Measurements from ENCODE around the gene KDM1A. TPM values are rescaled to one million over a fixed set of nuclear protein-coding genes. Genes with fewer than 3 reads are reported as not detected.
A peak's percentile ranks its signal among the peaks of the same experiment; 100 is the strongest.

Gene KDM1A
- polyA plus RNA-seq, 1 donor (not counting 4 experiments of a cell fraction or from before 2014, with no cell fraction given) = 84.8 TPM

GRCh38 chr1:23057301-23057700 lies 38.0 kb downstream of the KDM1A start:
- Histone ChIP-seq H3K4me3 (ENCODE audit: control insufficient read depth in 2 of 3, extremely low read depth in 1 of 3, insufficient read depth in 2 of 3, low read depth in 1 of 3, low read length in 3 of 3) (no peak overlapping the region), H3K79me2 (ENCODE audit: control insufficient read depth, insufficient read depth, low read length) (no peaks in the 10 kb centered on the region), H2AFZ (ENCODE audit: control insufficient read depth, low read length) (no peak overlapping the region), H3K9ac (ENCODE audit: control insufficient read depth, extremely low read depth, insufficient read depth, low read length) (no peak overlapping the region), H3K36me3 (ENCODE audit: control insufficient read depth in 2 of 2, extremely low read depth in 1 of 2, insufficient read depth in 2 of 2, low read length in 2 of 2) (peaks cover 7 to 35% of the 10 kb centered on the region in 2 experiments), H3K9me1 (ENCODE audit: control insufficient read depth, extremely low read depth, insufficient read depth, low read length) (no peaks in the 10 kb centered on the region), H4K20me1 (ENCODE audit: control insufficient read depth, extremely low read depth, insufficient read depth, low read length) (no peaks in the 10 kb centered on the region), H3K4me1 (ENCODE audit: control insufficient read depth, extremely low read depth, insufficient read depth, low read length) (no peaks in the 10 kb centered on the region), H3K27ac (ENCODE audit: control insufficient read depth, insufficient read depth, low read length) (no peak overlapping the region), H3K4me2 (ENCODE audit: control insufficient read depth, extremely low read depth, insufficient read depth, low read depth, low read length) (no peak overlapping the region), H3K9me3 (ENCODE audit: control insufficient read depth, low read depth, low read length) (no peaks in the 10 kb centered on the region), H3K27me3 (ENCODE audit: control insufficient read depth, extremely low read depth, insufficient read depth, low read length) (no peaks in the 10 kb centered on the region)
- dilution Hi-C loops (cut with MboI; ENCODE audit: extremely low pct_ligation_motif_present, low sequenced_read_pairs) = no loop called here
- TF ChIP-seq CTCF (optimal IDR thresholded peaks at IDR 0.05 in 1 of 3, IDR thresholded peaks at IDR 0.05 in 1 of 3, conservative IDR thresholded peaks at IDR 0.05 in 1 of 3; ENCODE audit: extremely low read depth in 1 of 3, insufficient read depth in 2 of 3, low read length in 3 of 3) (no peak), EZH2 (IDR thresholded peaks at IDR 0.05; ENCODE audit: low read length) (no peak)
- DNase-seq (ENCODE audit: low read depth, low spot score) = no peak
- FAIRE-seq = no peak

- DNase-seq (ENCODE audit: low read depth, low spot score) (no peak), FAIRE-seq (peak; percentile 17)
- no peaks in the 10 kb centered on the region for H4K20me1 ChIP-seq (ENCODE audit: control insufficient read depth, extremely low read depth, insufficient read depth, low read length)
- no peaks in the 10 kb centered on the region for H3K4me1 ChIP-seq (ENCODE audit: control insufficient read depth, extremely low read depth, insufficient read depth, low read length)
- no peak overlapping the region for H3K27ac ChIP-seq (ENCODE audit: control insufficient read depth, insufficient read depth, low read length)
- H3K4me3 ChIP-seq (ENCODE audit: control insufficient read depth in 2 of 3, extremely low read depth in 1 of 3, insufficient read depth in 2 of 3, low read depth in 1 of 3, low read length in 3 of 3) = no peak overlapping the region
- H3K9me3 ChIP-seq (ENCODE audit: control insufficient read depth, low read depth, low read length) = no peaks in the 10 kb centered on the region
- no peak for TF ChIP-seq CTCF (optimal IDR thresholded peaks at IDR 0.05 in 1 of 3, IDR thresholded peaks at IDR 0.05 in 1 of 3, conservative IDR thresholded peaks at IDR 0.05 in 1 of 3; ENCODE audit: extremely low read depth in 1 of 3, insufficient read depth in 2 of 3, low read length in 3 of 3)
- TF ChIP-seq EZH2 (IDR thresholded peaks at IDR 0.05; ENCODE audit: low read length) = no peak
- H3K9me1 ChIP-seq (ENCODE audit: control insufficient read depth, extremely low read depth, insufficient read depth, low read length) = no peaks in the 10 kb centered on the region
- H3K36me3 ChIP-seq (ENCODE audit: control insufficient read depth in 2 of 2, extremely low read depth in 1 of 2, insufficient read depth in 2 of 2, low read length in 2 of 2) = peaks cover 13 to 25% of the 10 kb centered on the region in 2 experiments
- H3K79me2 ChIP-seq (ENCODE audit: control insufficient read depth, insufficient read depth, low read length) = no peaks in the 10 kb centered on the region
- no peak overlapping the region for H3K4me2 ChIP-seq (ENCODE audit: control insufficient read depth, extremely low read depth, insufficient read depth, low read depth, low read length)
- no peak overlapping the region for H3K9ac ChIP-seq (ENCODE audit: control insufficient read depth, extremely low read depth, insufficient read depth, low read length)
- dilution Hi-C loops (cut with MboI; ENCODE audit: extremely low pct_ligation_motif_present, low sequenced_read_pairs) = loop anchor here (10.0 kb wide), 1 partner anchor 77 kb away; no protein-coding TSS in a partner anchor
- H2AFZ ChIP-seq (ENCODE audit: control insufficient read depth, low read length) = no peak overlapping the region
- no peaks in the 10 kb centered on the region for H3K27me3 ChIP-seq (ENCODE audit: control insufficient read depth, extremely low read depth, insufficient read depth, low read length)
Measured at GRCh38 chr1:23062271-23062670, 43.0 kb downstream of the KDM1A start.
